H9 (cell line): ENCODE results near the gene PLA2R1. TPM values are rescaled to one million over a fixed set of nuclear protein-coding genes. Genes with fewer than 3 reads are reported as not detected.

Source experiments
- DNase-seq: peaks from one replicate; pipeline ENCODE4 v3.0.0-alpha.2; 2017
- H2AFZ ChIP-seq: one replicate; pipeline ENCODE4 v1.6.1; 2013; ENCODE audit warnings: mild to moderate bottlenecking, low read length, control low read depth, moderate library complexity
- H2AK5ac ChIP-seq: 2 replicates; pipeline ENCODE4 v1.6.1; 2013; ENCODE audit warnings: low read length, control low read depth, mixed read lengths; ENCODE audit not compliant: insufficient read length
- H2BK120ac ChIP-seq: one replicate; pipeline ENCODE4 v1.6.1; 2013; ENCODE audit warnings: low read depth, mild to moderate bottlenecking, low read length, control low read depth, inconsistent platforms; ENCODE audit not compliant: poor library complexity, severe bottlenecking
- H2BK12ac ChIP-seq: 2 replicates; pipeline ENCODE4 v1.6.1; 2013; ENCODE audit warnings: low read length, control low read depth, mixed read lengths, low read depth; ENCODE audit not compliant: insufficient read length
- H2BK15ac ChIP-seq: 2 replicates; pipeline ENCODE4 v1.6.1; 2013; ENCODE audit warnings: low read depth, low read length, control low read depth
- H2BK20ac ChIP-seq: one replicate; pipeline ENCODE4 v1.6.1; 2013; ENCODE audit warnings: low read depth, mild to moderate bottlenecking, low read length, control low read depth, inconsistent platforms; ENCODE audit not compliant: poor library complexity, severe bottlenecking
- H2BK5ac ChIP-seq: 2 replicates; pipeline ENCODE4 v1.6.1; 2013; ENCODE audit warnings: low read length, control low read depth, mixed read lengths; ENCODE audit not compliant: insufficient read length
- H3K14ac ChIP-seq: 2 replicates; pipeline ENCODE4 v1.6.1; 2013; ENCODE audit warnings: low read length, control low read depth; ENCODE audit not compliant: insufficient read depth
- H3K18ac ChIP-seq: 2 replicates; pipeline ENCODE4 v1.6.1; 2013; ENCODE audit warnings: low read depth, mild to moderate bottlenecking, mixed read lengths, low read length, control low read depth; ENCODE audit not compliant: insufficient read length
- H3K23ac ChIP-seq: 2 replicates; pipeline ENCODE4 v1.6.1; 2013; ENCODE audit warnings: low read length, control low read depth, mixed read lengths, low read depth; ENCODE audit not compliant: insufficient read length
- H3K23me2 ChIP-seq: 2 replicates; pipeline ENCODE4 v1.6.1; 2013; ENCODE audit warnings: low read depth, mild to moderate bottlenecking, mixed read lengths, low read length, control low read depth; ENCODE audit not compliant: insufficient read length, poor library complexity, severe bottlenecking
- H3K27ac ChIP-seq: 2 replicates; pipeline ENCODE4 v1.5.1; 2013; ENCODE audit warnings: low read length, control low read depth, mixed read lengths, low read depth; ENCODE audit not compliant: insufficient read length
- H3K27me3 ChIP-seq: 2 replicates; pipeline ENCODE4 v1.6.1; 2013; ENCODE audit warnings: low read length, control low read depth, inconsistent platforms; ENCODE audit not compliant: insufficient read depth
- H3K4ac ChIP-seq: 2 replicates; pipeline ENCODE4 v1.6.1; 2013; ENCODE audit warnings: low read depth, mild to moderate bottlenecking, control low read depth, inconsistent platforms, low read length, moderate library complexity
- H3K4me1 ChIP-seq: 2 replicates; pipeline ENCODE4 v1.6.1; 2013; ENCODE audit warnings: low read length, control low read depth, inconsistent platforms; ENCODE audit not compliant: insufficient read depth
- H3K4me2 ChIP-seq: 2 replicates; pipeline ENCODE4 v1.6.1; 2013; ENCODE audit warnings: low read length, control low read depth, mixed read lengths; ENCODE audit not compliant: insufficient read length, insufficient read depth
- H3K56ac ChIP-seq: 2 replicates; pipeline ENCODE4 v1.6.1; 2013; ENCODE audit warnings: low read depth, mild to moderate bottlenecking, mixed read lengths, low read length, control low read depth; ENCODE audit not compliant: insufficient read length
- H3K79me1 ChIP-seq: 2 replicates; pipeline ENCODE4 v1.6.1; 2013; ENCODE audit warnings: low read depth, mild to moderate bottlenecking, moderate library complexity, low read length, control low read depth, inconsistent platforms; ENCODE audit not compliant: insufficient read depth, poor library complexity, severe bottlenecking
- H3K79me2 ChIP-seq: 2 replicates; pipeline ENCODE4 v1.6.1; 2013; ENCODE audit warnings: low read length, control low read depth, inconsistent platforms; ENCODE audit not compliant: insufficient read depth
- H3K9ac ChIP-seq: 2 replicates; pipeline ENCODE4 v1.6.1; 2013; ENCODE audit warnings: low read length, control low read depth, mixed read lengths; ENCODE audit not compliant: insufficient read length; ENCODE audit errors: extremely low read depth
- H3K9me3 ChIP-seq: one replicate; pipeline ENCODE4 v1.6.1; 2013; ENCODE audit warnings: low read depth, low read length, inconsistent platforms; ENCODE audit not compliant: control insufficient read depth
- H3T11ph ChIP-seq: one replicate; pipeline ENCODE4 v1.6.1; 2013; ENCODE audit warnings: mild to moderate bottlenecking, low read length, control low read depth, inconsistent platforms
- H4K20me1 ChIP-seq: one replicate; pipeline ENCODE4 v1.6.1; 2013; ENCODE audit not compliant: control insufficient read depth, insufficient read length, insufficient read depth
- H4K5ac ChIP-seq: 2 replicates; pipeline ENCODE4 v1.6.1; 2013; ENCODE audit warnings: low read depth, mild to moderate bottlenecking, mixed read lengths, low read length, control low read depth; ENCODE audit not compliant: insufficient read length
- H4K8ac ChIP-seq: replicated peaks from 2 replicates; pipeline ENCODE4 v1.6.1; 2013; ENCODE audit warnings: low read length, control low read depth, mixed read lengths, low read depth; ENCODE audit not compliant: insufficient read length
- H4K91ac ChIP-seq: 2 replicates; pipeline ENCODE4 v1.6.1; 2013; ENCODE audit warnings: low read depth, mild to moderate bottlenecking, moderate library complexity, mixed read lengths, low read length, control low read depth; ENCODE audit not compliant: insufficient read length
- H3K27ac Mint-ChIP-seq, 3 experiments: 2 replicates in 2 of 3; 3 replicates in 1 of 3; pipeline ENCODE4 v1.8.0; 2020 to 2021; ENCODE audit warnings: mixed read lengths in 3 of 3, mild to moderate bottlenecking in 1 of 3, moderate library complexity in 1 of 3
- H3K27me3 Mint-ChIP-seq: 2 replicates; pipeline ENCODE4 v1.8.0; 2021; ENCODE audit warnings: low read depth, mild to moderate bottlenecking, moderate library complexity, mixed read lengths
- H3K36me3 Mint-ChIP-seq, 3 experiments: 2 replicates in 2 of 3; 3 replicates in 1 of 3; pipeline ENCODE4 v1.8.0; 2020 to 2021; ENCODE audit warnings: low read depth in 3 of 3, mixed read lengths in 3 of 3; ENCODE audit not compliant: insufficient read depth in 1 of 3
- H3K4me1 Mint-ChIP-seq, 2 experiments: 2 replicates each; pipeline ENCODE4 v1.8.0; 2020; ENCODE audit warnings: mixed read lengths in 2 of 2
- H3K4me3 Mint-ChIP-seq, 2 experiments: 2 replicates in 1 of 2; 3 replicates in 1 of 2; pipeline ENCODE4 v1.8.0; 2020 to 2021; ENCODE audit warnings: mild to moderate bottlenecking in 2 of 2, mixed read lengths in 2 of 2, moderate library complexity in 1 of 2
- H3K9me3 Mint-ChIP-seq, 2 experiments: 2 replicates in 1 of 2; 3 replicates in 1 of 2; pipeline ENCODE4 v1.8.0; 2020; ENCODE audit warnings: mild to moderate bottlenecking in 2 of 2, mixed read lengths in 2 of 2, moderate library complexity in 1 of 2
- WGBS: extraction: QIAGEN DNeasy Blood & Tissue Kit; methylation state at CpG from one replicate; pipeline ENCODE4 v1.1.7; 2013; ENCODE audit warnings: missing lambda C conversion rate, low lambda C conversion rate, mixed read lengths; ENCODE audit not compliant: insufficient read length; ENCODE audit errors: extremely low coverage; 5-methylcytosine and 5-hydroxymethylcytosine counted together
- total RNA-seq: library from RNA; stranded (reverse); gene quantifications from 2 replicates; pipeline ENCODE4 v1.2.1, GENCODE V29; 2021
- TF ChIP-seq, protein P1 (sequence below): fragments of 200-600 bp; sonication (generic); conservative IDR thresholded peaks from 3 replicates; pipeline ENCODE4 v1.8.0; 2021; ENCODE audit warnings: antibody characterized with exemption, mild to moderate bottlenecking

The PLA2R1 gene
- total RNA-seq, 1 experiment from 2014 or later = 0.83 TPM

DNA sequence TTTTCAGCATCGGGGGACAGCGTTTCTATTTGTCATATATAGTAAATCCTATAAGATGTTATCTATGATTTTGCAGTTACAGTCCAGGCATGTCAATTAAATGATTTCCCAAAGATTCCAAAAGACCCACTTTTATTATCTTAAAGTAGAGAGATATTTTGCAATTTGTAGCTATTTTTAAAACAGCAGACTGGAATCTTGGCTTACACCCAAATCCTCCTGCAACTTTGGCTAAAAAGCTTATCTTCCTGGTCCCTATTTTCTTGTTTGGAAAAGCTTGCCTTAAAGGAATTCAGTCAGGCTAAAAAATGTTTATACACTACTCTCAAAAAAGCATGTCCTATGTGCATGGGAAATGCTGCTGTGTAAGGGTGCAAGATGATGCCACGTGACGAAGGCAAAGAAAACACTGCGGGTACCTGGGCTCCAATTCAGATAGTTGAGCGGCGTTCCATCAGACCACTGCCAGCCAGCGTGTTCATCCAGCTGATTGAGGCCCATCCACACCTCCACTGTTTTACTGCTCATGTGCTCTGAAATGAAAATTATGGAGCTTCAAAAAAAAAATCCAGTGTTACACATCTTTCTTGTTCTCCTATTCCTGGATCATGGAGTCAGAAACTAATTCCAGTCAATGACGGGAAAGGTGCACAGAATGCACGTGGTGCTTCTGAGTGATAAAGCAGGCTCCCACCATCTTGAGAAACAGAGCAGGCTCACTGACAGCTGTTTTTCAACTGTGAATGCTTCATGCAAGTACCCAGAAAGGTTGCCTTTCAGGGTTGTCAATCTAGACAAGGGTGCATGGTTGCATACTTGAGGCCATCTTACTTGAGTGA is 33.8 kb downstream of the PLA2R1 start:
- Histone ChIP-seq H3K79me2 (no peaks in the 10 kb centered on the region), H2AK5ac (no peak overlapping the region), H3K4me2 (no peak overlapping the region), H3K14ac (no peak overlapping the region), H3K79me1 (no peaks in the 10 kb centered on the region), H4K91ac (no peak overlapping the region), H3K56ac (no peak overlapping the region), H4K8ac (no peak overlapping the region), H2BK12ac (no peak overlapping the region), H3K4me1 (no peaks in the 10 kb centered on the region), H3K9ac (no peak overlapping the region), H3K23ac (no peak overlapping the region), H2BK120ac (no peak overlapping the region), H4K20me1 (no peaks in the 10 kb centered on the region), H3K27ac (no peak overlapping the region), H3K4ac (no peak overlapping the region), H3K9me3 (no peaks in the 10 kb centered on the region), H2BK20ac (no peak overlapping the region), H3K27me3 (no peaks in the 10 kb centered on the region), H4K5ac (no peak overlapping the region), H2BK5ac (no peak overlapping the region), H2AFZ (no peak overlapping the region), H3K18ac (no peak overlapping the region), H3T11ph (no peak overlapping the region), H3K23me2 (no peaks in the 10 kb centered on the region), H2BK15ac (no peak overlapping the region)
- Mint-ChIP-seq H3K4me3 (no peak overlapping the region), H3K27me3 (no peaks in the 10 kb centered on the region), H3K27ac (no peak overlapping the region), H3K9me3 (no peaks in the 10 kb centered on the region), H3K36me3 (no peaks in the 10 kb centered on the region), H3K4me1 (no peaks in the 10 kb centered on the region)
- TF ChIP-seq, protein P1, sequence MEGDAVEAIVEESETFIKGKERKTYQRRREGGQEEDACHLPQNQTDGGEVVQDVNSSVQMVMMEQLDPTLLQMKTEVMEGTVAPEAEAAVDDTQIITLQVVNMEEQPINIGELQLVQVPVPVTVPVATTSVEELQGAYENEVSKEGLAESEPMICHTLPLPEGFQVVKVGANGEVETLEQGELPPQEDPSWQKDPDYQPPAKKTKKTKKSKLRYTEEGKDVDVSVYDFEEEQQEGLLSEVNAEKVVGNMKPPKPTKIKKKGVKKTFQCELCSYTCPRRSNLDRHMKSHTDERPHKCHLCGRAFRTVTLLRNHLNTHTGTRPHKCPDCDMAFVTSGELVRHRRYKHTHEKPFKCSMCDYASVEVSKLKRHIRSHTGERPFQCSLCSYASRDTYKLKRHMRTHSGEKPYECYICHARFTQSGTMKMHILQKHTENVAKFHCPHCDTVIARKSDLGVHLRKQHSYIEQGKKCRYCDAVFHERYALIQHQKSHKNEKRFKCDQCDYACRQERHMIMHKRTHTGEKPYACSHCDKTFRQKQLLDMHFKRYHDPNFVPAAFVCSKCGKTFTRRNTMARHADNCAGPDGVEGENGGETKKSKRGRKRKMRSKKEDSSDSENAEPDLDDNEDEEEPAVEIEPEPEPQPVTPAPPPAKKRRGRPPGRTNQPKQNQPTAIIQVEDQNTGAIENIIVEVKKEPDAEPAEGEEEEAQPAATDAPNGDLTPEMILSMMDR = no peak
- WGBS = no CpG with 5 or more reads among the region's 10 CpGs
- no peak for DNase-seq
